HepG2 (cell line): ENCODE results near the gene LENEP. TPM values are rescaled to one million over a fixed set of nuclear protein-coding genes. Genes with fewer than 3 reads are reported as not detected.
A peak's percentile ranks its signal among the peaks of the same experiment; 100 is the strongest.

ENCODE experiments used
- BHLHE40 ChIP-seq: IDR thresholded peaks from 2 replicates; pipeline ENCODE4 v1.6.1; 2011; ENCODE audit warnings: low read length, improper control_type of control experiment
- BRCA1 ChIP-seq: sonication (generic); formaldehyde crosslinking; IDR thresholded peaks from 2 replicates; pipeline ENCODE4 v1.4.0; 2020; ENCODE audit warnings: missing genetic modification reagents
- HDAC1 ChIP-seq: sonication (generic); formaldehyde crosslinking; IDR thresholded peaks from 2 replicates; pipeline ENCODE4 v1.5.1; 2020; ENCODE audit warnings: mild to moderate bottlenecking, missing genetic modification reagents
- MTF1 ChIP-seq: sonication (generic); formaldehyde crosslinking; IDR thresholded peaks from 2 replicates; pipeline ENCODE4 v1.5.0; 2020; ENCODE audit warnings: missing genetic modification reagents
- MXI1 ChIP-seq: IDR thresholded peaks from 3 replicates; pipeline ENCODE4 v1.6.1; 2012; ENCODE audit warnings: low read depth, low read length, inconsistent platforms, borderline replicate concordance
- ZMAT3 ChIP-seq: sonication (generic); formaldehyde crosslinking; conservative IDR thresholded peaks from 2 replicates; pipeline ENCODE4 v1.7.0; 2021; ENCODE audit warnings: missing genetic modification reagents
- polyA plus RNA-seq, 8 experiments: library from polyadenylated mRNA; depleted of rRNA in 3 of 8; stranded (reverse) in 7 of 8; unstranded in 1 of 8; fragments of >200 nt; fragmentation: Illumina TruSeq in 4 of 8; extraction: Trizol in 4 of 8; gene quantifications; 2 replicates each; pipeline versions ENCODE4 v1.2.1 to v1.2.3, GENCODE V29; 2011 to 2016; ENCODE audit warnings: low read depth in 4 of 8, missing spikeins in 1 of 8, mixed read lengths in 1 of 8; ENCODE audit not compliant: insufficient read depth in 1 of 8
- total RNA-seq, 5 experiments: library from RNA; depleted of rRNA; stranded (reverse); fragments of >200 nt; fragmentation: Illumina TruSeq; extraction: Trizol; gene quantifications; 2 replicates each; pipeline ENCODE4 v1.2.3, GENCODE V29; 2016; ENCODE audit warnings: low read depth in 1 of 5
- TF ChIP-seq, protein P1 (sequence below): IDR thresholded peaks from 2 replicates; pipeline ENCODE4 v1.4.0; 2020; ENCODE audit warnings: mild to moderate bottlenecking, missing genetic modification reagents
- TF ChIP-seq, protein P2 (sequence below): sonication (generic); formaldehyde crosslinking; IDR thresholded peaks from 2 replicates; pipeline ENCODE4 v1.4.0; 2020; ENCODE audit warnings: missing genetic modification reagents
- TF ChIP-seq, protein P3 (sequence below): IDR thresholded peaks from 2 replicates; pipeline ENCODE4 v1.6.1; 2016; ENCODE audit warnings: low read depth, borderline replicate concordance
- TF ChIP-seq, protein P4 (sequence below): sonication (generic); formaldehyde crosslinking; IDR thresholded peaks from 2 replicates; pipeline ENCODE4 v1.4.0; 2020; ENCODE audit warnings: missing genetic modification reagents
- TF ChIP-seq, protein P5 (sequence below): sonication (generic); formaldehyde crosslinking; IDR thresholded peaks from 2 replicates; pipeline ENCODE4 v1.5.1; 2020; ENCODE audit warnings: missing genetic modification reagents, mild to moderate bottlenecking, borderline replicate concordance

LENEP gene
- total and polyA plus RNA-seq, 2 of the 13 experiments (the other 11 are each of a cell fraction or from before 2014, with no cell fraction given), result 0.29 TPM; not detected in 1

DNA sequence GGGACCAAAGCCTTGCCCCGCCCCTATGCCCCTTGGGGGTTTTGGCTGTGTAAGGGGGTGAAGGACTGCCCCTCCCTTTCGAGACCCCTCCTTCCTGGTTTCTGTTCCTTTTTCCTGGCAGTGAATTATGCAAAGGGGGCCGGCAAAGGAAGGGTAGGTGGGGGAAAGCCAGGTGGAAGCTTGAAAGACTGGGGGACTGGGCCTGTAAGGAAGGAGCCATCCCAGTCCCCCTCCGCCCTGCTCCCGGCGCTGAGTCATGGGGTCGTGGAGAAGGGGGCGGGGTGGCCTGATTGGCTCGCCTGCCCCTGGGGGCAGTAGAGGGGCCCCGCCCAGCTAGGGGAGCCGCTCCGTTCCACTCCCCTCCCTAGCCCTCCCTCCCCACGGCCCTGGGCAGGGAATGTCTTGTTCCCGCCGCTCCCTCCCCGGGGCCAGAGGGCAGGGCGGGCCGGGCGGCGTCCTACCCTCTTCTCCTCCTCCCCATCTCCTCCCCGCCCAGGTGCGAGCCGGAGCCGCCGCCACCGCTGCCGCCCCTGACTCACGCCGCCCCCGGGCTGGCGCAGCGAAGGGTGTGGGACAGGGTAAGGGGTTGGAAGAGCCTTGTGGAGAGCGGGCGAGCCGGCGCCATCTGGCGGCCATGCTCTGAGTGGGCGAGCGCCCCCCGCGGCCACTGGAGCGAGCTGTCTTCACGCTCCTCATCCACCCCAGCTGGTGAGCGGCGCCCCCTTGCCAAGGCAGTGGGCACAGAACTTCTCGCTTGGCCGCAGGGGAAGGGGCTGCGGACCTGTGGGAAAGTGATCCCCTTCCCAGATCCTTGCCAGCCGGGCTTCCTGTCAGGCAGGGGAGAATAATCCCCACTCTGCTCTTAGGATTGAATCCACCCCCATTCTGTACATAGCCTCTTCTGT lies 23.9 kb downstream of the LENEP start (continued):
- TF ChIP-seq, protein P1, sequence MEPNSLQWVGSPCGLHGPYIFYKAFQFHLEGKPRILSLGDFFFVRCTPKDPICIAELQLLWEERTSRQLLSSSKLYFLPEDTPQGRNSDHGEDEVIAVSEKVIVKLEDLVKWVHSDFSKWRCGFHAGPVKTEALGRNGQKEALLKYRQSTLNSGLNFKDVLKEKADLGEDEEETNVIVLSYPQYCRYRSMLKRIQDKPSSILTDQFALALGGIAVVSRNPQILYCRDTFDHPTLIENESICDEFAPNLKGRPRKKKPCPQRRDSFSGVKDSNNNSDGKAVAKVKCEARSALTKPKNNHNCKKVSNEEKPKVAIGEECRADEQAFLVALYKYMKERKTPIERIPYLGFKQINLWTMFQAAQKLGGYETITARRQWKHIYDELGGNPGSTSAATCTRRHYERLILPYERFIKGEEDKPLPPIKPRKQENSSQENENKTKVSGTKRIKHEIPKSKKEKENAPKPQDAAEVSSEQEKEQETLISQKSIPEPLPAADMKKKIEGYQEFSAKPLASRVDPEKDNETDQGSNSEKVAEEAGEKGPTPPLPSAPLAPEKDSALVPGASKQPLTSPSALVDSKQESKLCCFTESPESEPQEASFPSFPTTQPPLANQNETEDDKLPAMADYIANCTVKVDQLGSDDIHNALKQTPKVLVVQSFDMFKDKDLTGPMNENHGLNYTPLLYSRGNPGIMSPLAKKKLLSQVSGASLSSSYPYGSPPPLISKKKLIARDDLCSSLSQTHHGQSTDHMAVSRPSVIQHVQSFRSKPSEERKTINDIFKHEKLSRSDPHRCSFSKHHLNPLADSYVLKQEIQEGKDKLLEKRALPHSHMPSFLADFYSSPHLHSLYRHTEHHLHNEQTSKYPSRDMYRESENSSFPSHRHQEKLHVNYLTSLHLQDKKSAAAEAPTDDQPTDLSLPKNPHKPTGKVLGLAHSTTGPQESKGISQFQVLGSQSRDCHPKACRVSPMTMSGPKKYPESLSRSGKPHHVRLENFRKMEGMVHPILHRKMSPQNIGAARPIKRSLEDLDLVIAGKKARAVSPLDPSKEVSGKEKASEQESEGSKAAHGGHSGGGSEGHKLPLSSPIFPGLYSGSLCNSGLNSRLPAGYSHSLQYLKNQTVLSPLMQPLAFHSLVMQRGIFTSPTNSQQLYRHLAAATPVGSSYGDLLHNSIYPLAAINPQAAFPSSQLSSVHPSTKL (CRISPR knock-in tag), result peak; percentile 74
- peak; percentile 49; the same call in 1 of the 2 replicates for TF ChIP-seq BHLHE40
- peak; percentile 84; the same call in 1 of the 2 replicates for TF ChIP-seq ZMAT3
- TF ChIP-seq, protein P2, sequence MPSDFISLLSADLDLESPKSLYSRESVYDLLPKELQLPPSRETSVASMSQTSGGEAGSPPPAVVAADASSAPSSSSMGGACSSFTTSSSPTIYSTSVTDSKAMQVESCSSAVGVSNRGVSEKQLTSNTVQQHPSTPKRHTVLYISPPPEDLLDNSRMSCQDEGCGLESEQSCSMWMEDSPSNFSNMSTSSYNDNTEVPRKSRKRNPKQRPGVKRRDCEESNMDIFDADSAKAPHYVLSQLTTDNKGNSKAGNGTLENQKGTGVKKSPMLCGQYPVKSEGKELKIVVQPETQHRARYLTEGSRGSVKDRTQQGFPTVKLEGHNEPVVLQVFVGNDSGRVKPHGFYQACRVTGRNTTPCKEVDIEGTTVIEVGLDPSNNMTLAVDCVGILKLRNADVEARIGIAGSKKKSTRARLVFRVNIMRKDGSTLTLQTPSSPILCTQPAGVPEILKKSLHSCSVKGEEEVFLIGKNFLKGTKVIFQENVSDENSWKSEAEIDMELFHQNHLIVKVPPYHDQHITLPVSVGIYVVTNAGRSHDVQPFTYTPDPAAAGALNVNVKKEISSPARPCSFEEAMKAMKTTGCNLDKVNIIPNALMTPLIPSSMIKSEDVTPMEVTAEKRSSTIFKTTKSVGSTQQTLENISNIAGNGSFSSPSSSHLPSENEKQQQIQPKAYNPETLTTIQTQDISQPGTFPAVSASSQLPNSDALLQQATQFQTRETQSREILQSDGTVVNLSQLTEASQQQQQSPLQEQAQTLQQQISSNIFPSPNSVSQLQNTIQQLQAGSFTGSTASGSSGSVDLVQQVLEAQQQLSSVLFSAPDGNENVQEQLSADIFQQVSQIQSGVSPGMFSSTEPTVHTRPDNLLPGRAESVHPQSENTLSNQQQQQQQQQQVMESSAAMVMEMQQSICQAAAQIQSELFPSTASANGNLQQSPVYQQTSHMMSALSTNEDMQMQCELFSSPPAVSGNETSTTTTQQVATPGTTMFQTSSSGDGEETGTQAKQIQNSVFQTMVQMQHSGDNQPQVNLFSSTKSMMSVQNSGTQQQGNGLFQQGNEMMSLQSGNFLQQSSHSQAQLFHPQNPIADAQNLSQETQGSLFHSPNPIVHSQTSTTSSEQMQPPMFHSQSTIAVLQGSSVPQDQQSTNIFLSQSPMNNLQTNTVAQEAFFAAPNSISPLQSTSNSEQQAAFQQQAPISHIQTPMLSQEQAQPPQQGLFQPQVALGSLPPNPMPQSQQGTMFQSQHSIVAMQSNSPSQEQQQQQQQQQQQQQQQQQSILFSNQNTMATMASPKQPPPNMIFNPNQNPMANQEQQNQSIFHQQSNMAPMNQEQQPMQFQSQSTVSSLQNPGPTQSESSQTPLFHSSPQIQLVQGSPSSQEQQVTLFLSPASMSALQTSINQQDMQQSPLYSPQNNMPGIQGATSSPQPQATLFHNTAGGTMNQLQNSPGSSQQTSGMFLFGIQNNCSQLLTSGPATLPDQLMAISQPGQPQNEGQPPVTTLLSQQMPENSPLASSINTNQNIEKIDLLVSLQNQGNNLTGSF (CRISPR knock-in tag), result no peak
- TF ChIP-seq MXI1, result no peak; the same call in 2 of the 3 replicates
- TF ChIP-seq HDAC1 (CRISPR knock-in tag), result peak; percentile 88
- no peak for TF ChIP-seq MTF1 (CRISPR knock-in tag)
- TF ChIP-seq, protein P3, sequence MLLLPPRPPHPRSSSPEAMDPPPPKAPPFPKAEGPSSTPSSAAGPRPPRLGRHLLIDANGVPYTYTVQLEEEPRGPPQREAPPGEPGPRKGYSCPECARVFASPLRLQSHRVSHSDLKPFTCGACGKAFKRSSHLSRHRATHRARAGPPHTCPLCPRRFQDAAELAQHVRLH (CRISPR knock-in tag), result peak; percentile 90
- TF ChIP-seq, protein P4, sequence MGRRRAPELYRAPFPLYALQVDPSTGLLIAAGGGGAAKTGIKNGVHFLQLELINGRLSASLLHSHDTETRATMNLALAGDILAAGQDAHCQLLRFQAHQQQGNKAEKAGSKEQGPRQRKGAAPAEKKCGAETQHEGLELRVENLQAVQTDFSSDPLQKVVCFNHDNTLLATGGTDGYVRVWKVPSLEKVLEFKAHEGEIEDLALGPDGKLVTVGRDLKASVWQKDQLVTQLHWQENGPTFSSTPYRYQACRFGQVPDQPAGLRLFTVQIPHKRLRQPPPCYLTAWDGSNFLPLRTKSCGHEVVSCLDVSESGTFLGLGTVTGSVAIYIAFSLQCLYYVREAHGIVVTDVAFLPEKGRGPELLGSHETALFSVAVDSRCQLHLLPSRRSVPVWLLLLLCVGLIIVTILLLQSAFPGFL (CRISPR knock-in tag), result no peak
- 0 out of 2 replicates have a peak, but pooled peaks have one; percentile 48 for TF ChIP-seq BRCA1
- TF ChIP-seq, protein P5, sequence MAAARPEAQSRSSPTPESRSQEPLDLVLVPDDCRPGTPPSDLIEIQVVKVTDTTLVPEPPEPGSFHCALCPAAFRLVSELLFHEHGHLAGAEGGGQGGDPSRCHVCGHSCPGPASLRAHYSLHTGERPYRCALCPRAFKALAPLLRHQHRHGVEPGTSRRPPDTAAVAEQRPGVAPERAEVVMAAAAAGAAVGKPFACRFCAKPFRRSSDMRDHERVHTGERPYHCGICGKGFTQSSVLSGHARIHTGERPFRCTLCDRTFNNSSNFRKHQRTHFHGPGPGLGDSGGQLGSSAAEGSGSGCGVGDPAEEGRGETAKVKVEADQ (CRISPR knock-in tag), result peak; percentile 79; the same call in 1 of the 2 replicates
